Retinal pigment epithelial cell (primary cell): ENCODE data around the gene PI4KB.

Experiments
- DNase-seq: peaks from one replicate; pipeline ENCODE4 v3.0.0-alpha.2; 2010; ENCODE audit warnings: low read depth
- H3K4me3 ChIP-seq: 2 replicates; pipeline ENCODE4 v1.5.1; 2011; ENCODE audit warnings: mild to moderate bottlenecking, low read length, control low read depth, moderate library complexity
- CTCF ChIP-seq: conservative IDR thresholded peaks from 2 replicates; pipeline ENCODE4 v1.5.1; 2011; ENCODE audit warnings: low read depth, low read length, control low read depth, inconsistent platforms

PI4KB gene

DNA sequence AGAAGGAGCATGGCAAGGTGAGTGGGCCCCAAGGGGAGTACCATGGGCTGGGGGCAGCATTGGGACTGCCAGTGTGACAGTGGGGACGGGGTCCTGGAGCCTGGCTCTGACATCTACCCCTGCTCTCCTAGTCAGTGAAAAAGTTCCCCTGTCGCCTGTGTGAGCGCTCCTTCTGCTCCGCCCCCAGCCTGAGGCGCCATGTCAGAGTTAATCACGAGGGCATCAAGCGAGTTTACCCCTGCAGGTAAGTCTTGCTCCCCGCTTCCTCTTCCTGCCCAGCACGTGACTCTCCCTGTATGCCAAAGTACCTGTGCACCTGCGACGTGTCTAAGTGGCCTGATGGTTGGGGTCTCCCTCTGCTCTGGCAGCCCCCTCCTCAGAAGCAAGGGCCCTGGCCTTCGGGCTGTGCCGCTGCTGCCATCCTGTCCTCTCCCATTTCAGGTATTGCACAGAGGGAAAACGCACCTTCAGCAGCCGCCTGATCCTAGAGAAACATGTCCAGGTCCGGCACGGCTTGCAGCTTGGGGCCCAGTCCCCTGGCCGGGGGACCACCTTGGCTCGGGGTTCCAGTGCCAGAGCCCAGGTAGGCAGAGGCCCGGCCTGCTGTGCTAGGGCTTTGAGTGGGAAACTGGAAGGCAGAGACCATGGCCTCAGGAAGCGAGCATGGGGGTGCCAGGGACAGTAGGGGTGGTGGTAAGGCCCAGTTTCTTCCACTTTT lies 37.1 kb downstream of the PI4KB start:
- H3K4me3 ChIP-seq: no peak overlapping the region
- no peak for TF ChIP-seq CTCF
- no peak for DNase-seq

- DNase-seq: no peak
- no peak overlapping the region for H3K4me3 ChIP-seq
- no peak for TF ChIP-seq CTCF
Observed at GRCh38 chr1:151289080-151289935, 37.9 kb downstream of the PI4KB start.

GRCh38 chr1:151288502-151288901 lies 38.7 kb downstream of the PI4KB start:
- no peak overlapping the region for H3K4me3 ChIP-seq
- DNase-seq: no peak
- no peak for TF ChIP-seq CTCF

DNA sequence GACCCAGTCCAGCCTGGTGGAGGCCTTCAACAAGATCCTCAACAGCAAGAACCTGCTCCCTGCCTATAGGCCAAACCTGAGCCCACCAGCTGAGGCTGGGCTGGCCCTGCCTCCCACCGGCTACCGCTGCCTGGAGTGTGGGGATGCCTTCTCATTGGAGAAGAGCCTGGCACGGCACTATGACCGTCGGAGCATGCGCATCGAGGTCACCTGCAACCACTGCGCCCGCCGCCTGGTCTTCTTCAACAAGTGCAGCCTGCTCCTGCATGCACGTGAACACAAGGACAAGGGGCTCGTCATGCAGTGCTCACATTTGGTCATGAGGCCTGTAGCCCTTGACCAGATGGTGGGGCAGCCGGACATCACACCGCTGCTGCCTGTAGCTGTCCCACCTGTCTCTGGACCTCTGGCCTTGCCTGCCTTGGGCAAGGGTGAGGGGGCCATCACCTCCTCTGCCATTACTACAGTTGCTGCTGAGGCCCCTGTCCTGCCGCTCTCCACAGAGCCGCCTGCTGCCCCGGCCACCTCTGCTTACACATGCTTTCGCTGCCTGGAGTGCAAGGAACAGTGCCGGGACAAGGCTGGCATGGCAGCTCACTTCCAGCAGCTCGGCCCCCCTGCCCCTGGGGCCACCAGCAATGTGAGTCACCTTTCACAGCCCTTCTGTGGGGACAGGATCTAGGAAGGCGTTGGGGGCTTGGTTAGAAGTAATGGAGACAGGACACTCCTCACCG lies 39.3 kb downstream of the PI4KB start:
- DNase-seq: no peak
- TF ChIP-seq CTCF: no peak
- no peak overlapping the region for H3K4me3 ChIP-seq

DNA sequence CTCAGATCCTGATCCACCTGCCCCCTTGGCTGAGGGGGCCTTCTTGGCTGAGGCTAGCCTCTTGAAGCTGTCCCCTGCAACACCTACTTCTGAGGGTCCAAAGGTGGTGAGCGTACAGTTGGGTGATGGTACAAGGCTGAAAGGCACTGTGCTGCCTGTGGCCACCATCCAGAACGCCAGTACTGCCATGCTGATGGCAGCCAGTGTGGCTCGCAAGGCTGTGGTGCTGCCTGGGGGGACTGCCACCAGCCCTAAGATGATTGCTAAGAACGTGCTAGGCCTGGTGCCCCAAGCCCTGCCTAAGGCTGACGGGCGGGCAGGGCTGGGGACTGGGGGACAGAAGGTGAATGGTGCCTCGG lies 39.9 kb downstream of the PI4KB start:
- DNase-seq: no peak
- H3K4me3 ChIP-seq: no peak overlapping the region
- TF ChIP-seq CTCF: no peak

- TF ChIP-seq CTCF: no peak
- no peak for DNase-seq
Observed at GRCh38 chr1:151286619-151287340, 40.4 kb downstream of the PI4KB start.

More at GRCh38 chr1:151286619-151287340, 40.4 kb downstream of the PI4KB start:
- no peak overlapping the region for H3K4me3 ChIP-seq
